ENCODE measurements around the gene NTRK3. TPM values are rescaled to one million over a fixed set of nuclear protein-coding genes. Genes with fewer than 3 reads are reported as not detected.
A peak's percentile ranks its signal among the peaks of the same experiment; 100 is the strongest.

Gene NTRK3
- total RNA-seq, 4 donors from 2014 or later = 0.09 to 2.7 (median 0.62) TPM

DNA sequence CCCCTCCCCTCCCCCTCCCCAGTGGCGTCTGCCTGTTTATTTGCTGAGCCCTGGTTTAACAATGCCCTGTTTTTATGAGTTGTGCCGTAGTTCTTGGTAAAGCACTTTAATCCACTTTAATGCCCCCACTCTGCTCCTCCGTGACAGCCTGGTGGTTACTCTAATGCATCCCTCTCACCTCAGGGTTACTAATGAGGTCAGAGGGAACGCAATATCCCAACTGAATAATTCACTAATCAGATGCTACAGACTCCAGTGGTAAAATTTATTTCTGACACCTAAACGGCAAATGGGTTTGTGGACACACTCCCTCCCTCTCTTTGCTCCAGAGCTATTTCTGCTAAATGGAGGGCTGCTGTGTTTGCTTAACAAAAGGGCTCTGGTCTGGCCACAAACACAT is 26.1 kb upstream of the NTRK3 start:
- H3K27ac ChIP-seq = no peak overlapping the region
- no peak for DNase-seq
- no peaks in the 10 kb centered on the region for H3K36me3 ChIP-seq
- H3K9me3 ChIP-seq = no peaks in the 10 kb centered on the region
- 20 to 41% methylated on average over 3 to 4 of the region's 5 CpGs for WGBS, 2 donors
- intact Hi-C loops (cut with DNase I) = no loop called here
- TF ChIP-seq POLR2A (IDR thresholded peaks at IDR 0.05) (no peak), CTCF (IDR thresholded peaks at IDR 0.05) (no peak)
- H3K4me1 ChIP-seq = no peaks in the 10 kb centered on the region
- peaks cover 0 to 77% (median 0%) of the 10 kb centered on the region in 4 donors for H3K27me3 ChIP-seq
- H3K4me3 ChIP-seq = no peak overlapping the region

DNA sequence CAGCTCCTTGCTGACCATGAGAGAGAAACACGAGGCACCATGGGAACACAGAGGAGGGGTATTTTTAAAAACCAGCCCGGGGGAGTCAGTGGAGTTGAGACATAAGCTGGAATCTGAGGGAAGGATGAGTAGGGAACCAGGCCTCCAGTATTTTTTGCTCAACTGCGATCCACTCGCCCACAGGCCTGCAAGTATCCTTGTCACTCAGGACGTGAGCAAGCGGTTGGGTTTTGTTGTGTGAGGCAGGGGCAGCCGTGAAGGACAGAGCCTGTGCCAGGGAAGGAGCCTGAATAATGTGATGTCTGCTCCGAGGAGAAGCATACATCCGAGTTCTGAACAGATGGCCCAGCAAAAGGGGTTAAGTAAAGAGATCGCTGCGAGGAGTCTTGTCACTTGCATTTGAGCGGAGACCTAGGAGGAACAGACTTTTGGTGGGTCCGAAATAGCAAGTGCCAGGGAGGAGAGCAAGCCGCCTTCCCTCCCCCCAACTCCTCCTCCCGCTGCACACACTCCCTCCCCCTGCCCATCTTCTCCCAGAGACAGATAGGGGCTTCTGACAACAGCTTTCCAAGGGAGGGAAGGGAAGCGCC is 20.4 kb upstream of the NTRK3 start:
- DNase-seq = no peak
- H3K36me3 ChIP-seq = no peaks in the 10 kb centered on the region
- TF ChIP-seq CTCF (IDR thresholded peaks at IDR 0.05) (no peak), POLR2A (IDR thresholded peaks at IDR 0.05) (no peak)
- WGBS, 2 donors = 54 to 62% methylated on average over 12 to 14 of the region's 16 CpGs
- intact Hi-C loops (cut with DNase I) = no loop called here
- H3K9me3 ChIP-seq = no peaks in the 10 kb centered on the region
- H3K27ac ChIP-seq = no peak overlapping the region
- H3K4me3 ChIP-seq = no peak overlapping the region
- peaks cover 0 to 59% (median 0%) of the 10 kb centered on the region in 4 donors for H3K27me3 ChIP-seq
- H3K4me1 ChIP-seq = no peaks in the 10 kb centered on the region

DNA sequence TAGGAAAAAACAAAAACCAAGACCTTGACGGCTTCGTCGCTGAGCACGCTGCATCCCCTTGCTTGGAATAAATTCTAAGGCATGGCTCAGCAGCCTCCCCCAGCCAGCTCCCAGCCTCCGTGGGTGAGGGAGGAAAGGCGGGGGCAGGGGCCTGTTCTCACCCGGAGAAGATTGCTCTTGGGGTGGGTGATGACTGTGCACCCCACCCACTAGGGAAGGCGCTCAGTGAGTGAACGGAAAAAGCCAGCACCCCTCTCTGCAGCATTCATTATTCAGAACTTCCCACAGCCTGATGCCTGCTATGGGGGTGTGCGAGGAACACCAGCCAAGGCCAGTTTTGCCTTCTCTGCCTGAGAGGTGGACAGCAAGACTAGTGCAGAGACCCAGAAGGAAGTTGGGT is 19.3 kb upstream of the NTRK3 start:
- H3K27ac ChIP-seq = no peak overlapping the region
- no peak for TF ChIP-seq CTCF (IDR thresholded peaks at IDR 0.05)
- no peak for TF ChIP-seq POLR2A (IDR thresholded peaks at IDR 0.05)
- peaks cover 0 to 52% (median 0%) of the 10 kb centered on the region in 4 donors for H3K27me3 ChIP-seq
- H3K4me3 ChIP-seq = no peak overlapping the region
- no peaks in the 10 kb centered on the region for H3K9me3 ChIP-seq
- intact Hi-C loops (cut with DNase I) = no loop called here
- no peaks in the 10 kb centered on the region for H3K36me3 ChIP-seq
- 45 to 46% methylated on average over 6 of the region's 10 CpGs for WGBS, 2 donors
- DNase-seq = no peak
- H3K4me1 ChIP-seq = no peaks in the 10 kb centered on the region

DNA sequence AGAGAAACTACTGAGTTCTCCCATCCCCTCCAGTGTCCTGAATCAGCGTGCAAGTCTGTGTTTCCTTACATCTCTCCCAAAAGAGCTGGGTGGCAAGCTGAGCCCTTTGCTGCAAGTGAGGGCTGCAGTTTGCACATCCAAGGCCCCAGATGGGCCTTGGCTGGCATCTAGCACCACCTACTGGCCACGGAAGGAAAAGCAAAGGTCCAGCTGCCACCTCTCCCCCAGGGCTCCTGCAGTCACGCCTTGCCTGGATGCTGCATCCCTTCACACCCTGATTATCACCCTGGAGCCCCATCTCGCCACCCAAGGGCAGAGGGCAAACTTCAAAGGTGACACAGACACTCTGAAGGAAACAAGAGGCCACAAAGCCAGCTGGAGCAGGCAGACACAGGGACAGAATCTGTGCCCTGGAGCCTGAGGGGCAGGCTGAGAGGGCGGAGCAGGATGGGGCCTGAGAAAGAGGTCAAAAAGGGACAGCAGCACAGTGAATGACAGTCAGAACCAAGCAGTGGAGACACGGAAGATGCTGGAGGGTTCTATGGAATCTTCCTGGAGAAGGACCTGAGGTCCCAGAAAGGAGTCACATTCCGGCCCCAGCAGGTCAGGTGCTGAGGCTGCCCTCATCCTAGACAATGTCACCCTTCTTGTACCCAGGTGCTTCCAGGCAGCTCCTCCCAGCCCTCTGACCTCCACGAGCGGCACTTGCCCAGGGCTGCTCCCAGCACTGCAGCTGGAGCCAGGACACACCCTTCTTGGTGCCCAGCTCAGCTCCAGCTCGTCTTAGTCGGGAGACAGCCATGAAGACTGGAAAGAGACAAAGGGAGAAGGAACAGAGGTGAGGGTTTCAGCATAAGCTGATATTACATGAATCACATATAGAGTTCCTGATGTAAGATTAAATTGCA is 18.3 kb upstream of the NTRK3 start:
- intact Hi-C loops (cut with DNase I) = no loop called here
- DNase-seq = no peak
- H3K4me1 ChIP-seq = no peaks in the 10 kb centered on the region
- no peak overlapping the region for H3K4me3 ChIP-seq
- TF ChIP-seq POLR2A (IDR thresholded peaks at IDR 0.05) (no peak), CTCF (IDR thresholded peaks at IDR 0.05) (peak in 5 of 6 experiments; percentile 50 to 77 (median 57))
- H3K9me3 ChIP-seq = no peaks in the 10 kb centered on the region
- WGBS, 2 donors = 35 to 52% methylated on average over 5 of the region's 11 CpGs
- H3K27me3 ChIP-seq = peaks cover 0 to 45% (median 0%) of the 10 kb centered on the region in 4 donors
- no peaks in the 10 kb centered on the region for H3K36me3 ChIP-seq
- H3K27ac ChIP-seq = no peak overlapping the region

DNA sequence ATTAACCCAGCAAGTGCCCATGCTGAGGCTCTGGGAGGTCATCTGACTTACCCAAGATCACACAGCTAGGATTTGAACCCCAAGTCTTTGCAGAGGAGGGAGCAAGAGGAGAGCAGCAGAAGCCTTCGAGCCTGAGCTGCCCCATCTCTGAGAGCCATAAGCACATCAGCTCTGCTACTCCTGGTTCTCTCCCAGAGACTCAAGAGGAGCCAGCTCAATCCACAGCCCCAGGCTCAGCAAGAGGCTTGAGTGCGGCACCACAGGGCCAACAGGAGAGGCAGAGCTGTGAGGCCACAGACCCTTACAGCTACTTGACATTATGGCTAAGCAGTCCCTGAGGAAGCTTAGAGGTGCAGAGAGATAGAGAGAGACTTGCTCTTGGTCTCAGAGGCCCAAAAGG is 15.9 kb upstream of the NTRK3 start:
- Histone ChIP-seq H3K4me1 (no peaks in the 10 kb centered on the region), H3K36me3 (no peaks in the 10 kb centered on the region), H3K4me3 (no peak overlapping the region), H3K27me3 (peaks cover 0 to 38% (median 0%) of the 10 kb centered on the region in 4 donors), H3K9me3 (no peaks in the 10 kb centered on the region), H3K27ac (no peak overlapping the region)
- no CpG with 5 or more reads among the region's 2 CpGs for WGBS, 2 donors
- no peak for DNase-seq
- intact Hi-C loops (cut with DNase I) = no loop called here
- TF ChIP-seq CTCF (IDR thresholded peaks at IDR 0.05) = no peak
- TF ChIP-seq POLR2A (IDR thresholded peaks at IDR 0.05) = no peak
